Measurements from ENCODE around the gene TRIM65. TPM values are rescaled to one million over a fixed set of nuclear protein-coding genes. Genes with fewer than 3 reads are reported as not detected.

TRIM65 gene
- total RNA-seq, 2 experiments from 2014 or later: 54.2 to 60.4 TPM

DNA sequence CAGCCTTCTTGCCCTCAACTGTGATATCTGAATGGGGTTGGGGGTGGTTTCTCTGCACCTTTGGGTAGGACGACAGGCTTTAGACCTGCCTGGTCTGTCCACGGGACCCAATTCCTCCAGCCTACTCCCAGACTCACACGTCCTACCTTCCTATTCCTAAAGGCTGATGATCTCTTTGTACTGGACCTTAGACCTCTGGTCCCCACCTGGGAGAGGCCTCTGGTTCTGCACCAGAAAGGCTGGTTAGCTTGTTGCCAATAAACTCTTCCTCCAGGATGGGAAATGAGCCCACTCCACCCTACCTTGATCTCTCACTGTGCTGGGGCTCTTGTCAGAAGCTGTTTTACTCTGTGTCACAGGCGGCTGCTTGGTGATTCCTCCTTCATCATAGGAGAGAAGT lies 29.7 kb upstream of the TRIM65 start:
- Histone ChIP-seq H4K20me1 (ENCODE audit: insufficient read depth, low read length) (no peaks in the 10 kb centered on the region), H3K27ac (ENCODE audit: low read depth, low read length, poor library complexity, severe bottlenecking) (no peak overlapping the region), H3K4me3 (ENCODE audit: low read depth, low read length, poor library complexity, severe bottlenecking) (no peak overlapping the region), H3K79me2 (ENCODE audit: insufficient read depth, low read depth, low read length) (no peaks in the 10 kb centered on the region), H2AFZ (ENCODE audit: low read length) (no peak overlapping the region), H3K4me1 (ENCODE audit: insufficient read depth, low read length, poor library complexity, severe bottlenecking) (no peaks in the 10 kb centered on the region), H3K36me3 (ENCODE audit: insufficient read depth, low read length) (no peaks in the 10 kb centered on the region), H3K4me2 (ENCODE audit: low read length) (no peak overlapping the region), H3K9me3 (ENCODE audit: low read length) (no peaks in the 10 kb centered on the region), H3K9me2 (ENCODE audit: insufficient read depth, low read length) (no peaks in the 10 kb centered on the region)
- CTCF ChIA-PET (ENCODE audit: unreplicated experiment): no interaction called here
- DNase-seq (ENCODE audit: low spot score): no peak
- no TSS peak for BruUV-seq (replicated peaks)
- intact Hi-C loops (cut with micrococcal nuclease; ENCODE audit: unreplicated experiment): no loop called here
- POLR2A ChIA-PET: interaction anchor here (0.7 to 1.2 kb wide), 4 partner anchors 10 to 140 kb away, joined by 3 to 4 read pairs (median 3); partner anchors contain the start of gene FBF1
- TF ChIP-seq, protein P1, sequence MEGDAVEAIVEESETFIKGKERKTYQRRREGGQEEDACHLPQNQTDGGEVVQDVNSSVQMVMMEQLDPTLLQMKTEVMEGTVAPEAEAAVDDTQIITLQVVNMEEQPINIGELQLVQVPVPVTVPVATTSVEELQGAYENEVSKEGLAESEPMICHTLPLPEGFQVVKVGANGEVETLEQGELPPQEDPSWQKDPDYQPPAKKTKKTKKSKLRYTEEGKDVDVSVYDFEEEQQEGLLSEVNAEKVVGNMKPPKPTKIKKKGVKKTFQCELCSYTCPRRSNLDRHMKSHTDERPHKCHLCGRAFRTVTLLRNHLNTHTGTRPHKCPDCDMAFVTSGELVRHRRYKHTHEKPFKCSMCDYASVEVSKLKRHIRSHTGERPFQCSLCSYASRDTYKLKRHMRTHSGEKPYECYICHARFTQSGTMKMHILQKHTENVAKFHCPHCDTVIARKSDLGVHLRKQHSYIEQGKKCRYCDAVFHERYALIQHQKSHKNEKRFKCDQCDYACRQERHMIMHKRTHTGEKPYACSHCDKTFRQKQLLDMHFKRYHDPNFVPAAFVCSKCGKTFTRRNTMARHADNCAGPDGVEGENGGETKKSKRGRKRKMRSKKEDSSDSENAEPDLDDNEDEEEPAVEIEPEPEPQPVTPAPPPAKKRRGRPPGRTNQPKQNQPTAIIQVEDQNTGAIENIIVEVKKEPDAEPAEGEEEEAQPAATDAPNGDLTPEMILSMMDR (conservative IDR thresholded peaks at IDR 0.05; ENCODE audit: low read length): no peak
- no peak for TF ChIP-seq EZH2phosphoT487 (IDR thresholded peaks at IDR 0.05; ENCODE audit: borderline replicate concordance, low read depth, low read length)

DNA sequence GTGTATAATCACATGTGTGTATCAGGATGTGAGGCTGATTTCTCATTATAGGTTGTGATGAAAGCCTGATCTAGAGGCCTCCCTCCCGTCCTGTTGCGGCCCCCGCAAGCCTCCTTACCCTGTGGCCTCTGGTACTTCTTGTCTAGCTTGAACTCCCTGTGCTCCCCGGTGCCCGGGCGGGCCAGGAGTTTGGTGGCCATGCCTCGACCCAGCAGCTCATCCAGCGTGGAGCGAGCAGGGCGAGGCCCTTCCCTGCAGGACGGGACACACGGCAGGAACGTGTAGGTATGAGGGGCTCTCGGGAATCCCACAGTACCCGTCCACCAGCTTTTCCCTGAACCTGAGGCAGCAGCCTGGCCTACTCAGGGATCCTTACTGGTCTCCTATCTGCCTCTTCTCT lies 29.2 kb upstream of the TRIM65 start:
- POLR2A ChIA-PET: interaction anchor here (0.6 to 1.2 kb wide), 4 partner anchors 16 to 667 kb away, joined by 3 to 4 read pairs (median 3); no protein-coding TSS in a partner anchor

DNA sequence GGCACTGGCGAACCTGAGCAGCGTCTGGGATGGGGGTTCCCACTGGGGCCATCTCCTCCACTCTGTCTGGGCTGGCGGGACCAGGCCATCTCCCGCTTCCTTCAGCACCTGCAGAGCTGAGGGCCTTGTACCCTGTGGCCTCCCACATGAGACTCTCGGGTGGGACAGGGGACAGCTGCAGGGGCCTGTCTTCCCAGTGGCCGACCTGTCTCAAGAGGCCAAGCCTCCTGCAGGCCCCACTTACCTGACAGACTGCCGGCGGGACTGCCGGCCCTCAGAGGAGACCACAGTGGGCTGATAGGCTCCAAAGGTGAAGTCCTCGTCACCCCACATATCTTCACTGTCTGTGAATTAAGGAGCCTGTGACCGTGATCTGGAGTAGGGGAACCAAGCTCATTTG lies 28.4 kb upstream of the TRIM65 start:
- Histone ChIP-seq H2AFZ (ENCODE audit: low read length) (no peak overlapping the region), H3K9me2 (ENCODE audit: insufficient read depth, low read length) (no peaks in the 10 kb centered on the region), H3K79me2 (ENCODE audit: insufficient read depth, low read depth, low read length) (no peaks in the 10 kb centered on the region), H3K4me2 (ENCODE audit: low read length) (no peak overlapping the region), H3K27ac (ENCODE audit: low read depth, low read length, poor library complexity, severe bottlenecking) (no peak overlapping the region), H3K9me3 (ENCODE audit: low read length) (no peaks in the 10 kb centered on the region), H3K4me3 (ENCODE audit: low read depth, low read length, poor library complexity, severe bottlenecking) (no peak overlapping the region), H3K4me1 (ENCODE audit: insufficient read depth, low read length, poor library complexity, severe bottlenecking) (no peaks in the 10 kb centered on the region), H4K20me1 (ENCODE audit: insufficient read depth, low read length) (no peaks in the 10 kb centered on the region), H3K36me3 (ENCODE audit: insufficient read depth, low read length) (no peaks in the 10 kb centered on the region)
- no peak for DNase-seq (ENCODE audit: low spot score)
- ChIA-PET CTCF (ENCODE audit: unreplicated experiment) (interaction anchor here (1.0 kb wide), 1 partner anchor 15 kb away, joined by 5 read pairs; no protein-coding TSS in a partner anchor), POLR2A (interaction anchor here (1.0 kb wide), 1 partner anchor 611 kb away, joined by 3 read pairs; no protein-coding TSS in a partner anchor)
- TF ChIP-seq, protein P1 (conservative IDR thresholded peaks at IDR 0.05; ENCODE audit: low read length): no peak
- no peak for TF ChIP-seq EZH2phosphoT487 (IDR thresholded peaks at IDR 0.05; ENCODE audit: borderline replicate concordance, low read depth, low read length)
- no TSS peak for BruUV-seq (replicated peaks)
- intact Hi-C loops (cut with micrococcal nuclease; ENCODE audit: unreplicated experiment): no loop called here

More for the DNA sequence above, 29.2 kb upstream of the TRIM65 start:
- no peak overlapping the region for H3K4me3 ChIP-seq (ENCODE audit: low read depth, low read length, poor library complexity, severe bottlenecking)
- CTCF ChIA-PET (ENCODE audit: unreplicated experiment): interaction anchor here (1.0 kb wide), 1 partner anchor 16 kb away, joined by 5 read pairs; no protein-coding TSS in a partner anchor
- no peak overlapping the region for H3K27ac ChIP-seq (ENCODE audit: low read depth, low read length, poor library complexity, severe bottlenecking)
- no TSS peak for BruUV-seq (replicated peaks)
- H3K9me3 ChIP-seq (ENCODE audit: low read length): no peaks in the 10 kb centered on the region
- H2AFZ ChIP-seq (ENCODE audit: low read length): no peak overlapping the region
- no peaks in the 10 kb centered on the region for H3K9me2 ChIP-seq (ENCODE audit: insufficient read depth, low read length)
- no peaks in the 10 kb centered on the region for H3K79me2 ChIP-seq (ENCODE audit: insufficient read depth, low read depth, low read length)
- H3K4me2 ChIP-seq (ENCODE audit: low read length): no peak overlapping the region
- intact Hi-C loops (cut with micrococcal nuclease; ENCODE audit: unreplicated experiment): no loop called here
- no peaks in the 10 kb centered on the region for H4K20me1 ChIP-seq (ENCODE audit: insufficient read depth, low read length)
- DNase-seq (ENCODE audit: low spot score): no peak
- TF ChIP-seq EZH2phosphoT487 (IDR thresholded peaks at IDR 0.05; ENCODE audit: borderline replicate concordance, low read depth, low read length): no peak
- TF ChIP-seq, protein P1 (conservative IDR thresholded peaks at IDR 0.05; ENCODE audit: low read length): no peak
- H3K4me1 ChIP-seq (ENCODE audit: insufficient read depth, low read length, poor library complexity, severe bottlenecking): no peaks in the 10 kb centered on the region
- H3K36me3 ChIP-seq (ENCODE audit: insufficient read depth, low read length): no peaks in the 10 kb centered on the region
